OCI-LY1 (cell line): ENCODE data around the gene HIP1R.

Experiments used
- H2AFZ ChIP-seq: fragments of 200-600 bp; sonication (generic), shearing (Covaris generic); 2 replicates; pipeline ENCODE4 v1.6.0; 2014; ENCODE audit warnings: antibody characterized with exemption, mild to moderate bottlenecking, low read length
- H3F3A ChIP-seq: fragments of 200-600 bp; sonication (generic), shearing (Covaris generic); 2 replicates; pipeline ENCODE4 v1.6.0; 2014; ENCODE audit warnings: mild to moderate bottlenecking, antibody characterized with exemption, low read length, moderate library complexity; ENCODE audit not compliant: insufficient read depth
- H3K27ac ChIP-seq: fragments of 200-600 bp; sonication (generic); 2 replicates; pipeline ENCODE4 v1.5.1; 2014; ENCODE audit warnings: low read length, mixed run types, mild to moderate bottlenecking, low read depth; ENCODE audit not compliant: poor library complexity, severe bottlenecking
- H3K27me3 ChIP-seq: fragments of 200-600 bp; sonication (generic); 2 replicates; pipeline ENCODE4 v1.6.0; 2014; ENCODE audit warnings: antibody characterized with exemption, mild to moderate bottlenecking, low read length, moderate library complexity; ENCODE audit not compliant: insufficient read depth
- H3K36me3 ChIP-seq: fragments of 200-600 bp; sonication (generic); 2 replicates; pipeline ENCODE4 v1.6.1; 2014; ENCODE audit warnings: mild to moderate bottlenecking, antibody characterized with exemption, low read length, moderate library complexity, mixed read lengths; ENCODE audit not compliant: insufficient read depth
- H3K4me1 ChIP-seq: fragments of 200-600 bp; sonication (generic); 2 replicates; pipeline ENCODE4 v1.5.1; 2014; ENCODE audit warnings: mild to moderate bottlenecking, low read length, moderate library complexity; ENCODE audit not compliant: insufficient read depth, severe bottlenecking
- H3K4me2 ChIP-seq: fragments of 200-600 bp; sonication (generic), shearing (Covaris generic); 2 replicates; pipeline ENCODE4 v1.6.1; 2014; ENCODE audit warnings: low read length
- H3K4me3 ChIP-seq: fragments of 200-600 bp; sonication (generic); 2 replicates; pipeline ENCODE4 v1.5.1; 2014; ENCODE audit warnings: low read length, low read depth, mild to moderate bottlenecking, mixed read lengths; ENCODE audit not compliant: poor library complexity, severe bottlenecking
- H3K79me2 ChIP-seq: fragments of 200-600 bp; shearing (Covaris generic); 2 replicates; pipeline ENCODE4 v1.6.1; 2016; ENCODE audit warnings: mixed run types, low read length, mixed read lengths; ENCODE audit not compliant: insufficient read depth
- H3K9ac ChIP-seq: fragments of 200-600 bp; sonication (generic), shearing (Covaris generic); 2 replicates; pipeline ENCODE4 v1.6.1; 2014; ENCODE audit warnings: mild to moderate bottlenecking, low read length, mixed read lengths
- H3K9me2 ChIP-seq: fragments of 200-600 bp; sonication (generic), shearing (Covaris generic); 2 replicates; pipeline ENCODE4 v1.6.1; 2014; ENCODE audit warnings: low read depth, mild to moderate bottlenecking, low read length, mixed read lengths
- H3K9me3 ChIP-seq: fragments of 200-600 bp; shearing (Covaris generic); 2 replicates; pipeline ENCODE4 v1.6.1; 2014; ENCODE audit warnings: low read length, mixed read lengths
- H4K20me1 ChIP-seq: fragments of 200-600 bp; sonication (generic), shearing (Covaris generic); 2 replicates; pipeline ENCODE4 v1.6.0; 2016; ENCODE audit warnings: mild to moderate bottlenecking, low read length; ENCODE audit not compliant: insufficient read depth
- EZH2 ChIP-seq: fragments of 200-600 bp; sonication (generic), shearing (Covaris generic); IDR thresholded peaks from 2 replicates; pipeline ENCODE4 v1.8.0; 2017; ENCODE audit warnings: borderline replicate concordance, mixed run types, mild to moderate bottlenecking, antibody characterized with exemption, low read length, moderate library complexity, mixed read lengths
- TF ChIP-seq, protein P1 (sequence below): fragments of 200-600 bp; sonication (generic), shearing (Covaris generic); IDR thresholded peaks from 2 replicates; pipeline ENCODE4 v1.5.1; 2017; ENCODE audit warnings: mild to moderate bottlenecking, antibody characterized with exemption, low read length, moderate library complexity, mixed read lengths

HIP1R gene

DNA sequence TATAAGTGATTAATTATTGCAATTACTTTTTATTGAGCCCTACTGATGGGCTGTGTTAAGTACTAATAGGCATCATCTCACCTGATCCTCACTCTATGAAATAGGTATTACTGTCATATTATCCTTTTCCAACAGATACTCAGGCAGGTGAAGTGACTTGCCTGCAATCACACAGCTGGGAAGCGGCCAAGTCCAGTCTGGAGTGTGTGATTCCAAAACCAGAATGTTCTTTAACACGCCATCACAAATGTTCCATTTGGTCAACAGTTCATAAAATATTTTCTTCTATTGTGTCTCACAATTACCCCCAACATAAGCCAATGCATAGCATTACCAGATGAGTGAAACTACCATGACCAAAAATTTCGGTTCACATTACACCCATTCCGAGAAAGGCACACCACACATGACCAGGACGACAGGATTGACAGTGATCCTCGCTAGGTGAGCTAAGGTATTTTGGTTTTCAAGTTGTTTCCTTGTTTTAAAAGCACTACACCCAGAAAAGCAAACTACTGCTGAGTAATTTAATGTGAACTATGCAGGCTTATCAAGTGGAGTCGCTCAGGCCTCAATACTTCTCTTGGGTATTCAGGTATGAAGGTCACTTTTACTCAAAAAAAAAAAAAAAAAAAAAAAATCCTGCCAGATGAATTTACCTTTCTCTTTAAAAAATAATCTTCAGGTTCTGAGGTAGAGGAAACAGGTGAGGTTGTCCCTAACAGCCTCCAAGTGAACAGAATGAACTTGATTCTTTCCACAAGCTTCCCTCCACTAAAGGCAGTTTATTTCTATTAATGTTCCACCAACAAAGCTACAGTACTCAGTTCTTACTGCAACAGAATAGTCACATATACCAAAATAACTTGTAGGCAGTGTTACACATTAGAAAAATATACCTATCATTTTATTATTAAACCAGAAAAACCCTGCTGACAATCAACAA, 58.2 kb downstream of the HIP1R start:
- Histone ChIP-seq H3K79me2 (no peaks in the 10 kb centered on the region), H3K4me1 (peaks cover 18% of the 10 kb centered on the region), H3K36me3 (no peaks in the 10 kb centered on the region), H4K20me1 (no peaks in the 10 kb centered on the region), H3K9ac (no peak overlapping the region), H3K27me3 (no peaks in the 10 kb centered on the region), H3K4me3 (no peak overlapping the region), H3K9me3 (no peaks in the 10 kb centered on the region), H3K9me2 (no peaks in the 10 kb centered on the region), H2AFZ (no peak overlapping the region), H3K27ac (no peak overlapping the region), H3K4me2 (no peak overlapping the region), H3F3A (no peaks in the 10 kb centered on the region)
- TF ChIP-seq, protein P1, sequence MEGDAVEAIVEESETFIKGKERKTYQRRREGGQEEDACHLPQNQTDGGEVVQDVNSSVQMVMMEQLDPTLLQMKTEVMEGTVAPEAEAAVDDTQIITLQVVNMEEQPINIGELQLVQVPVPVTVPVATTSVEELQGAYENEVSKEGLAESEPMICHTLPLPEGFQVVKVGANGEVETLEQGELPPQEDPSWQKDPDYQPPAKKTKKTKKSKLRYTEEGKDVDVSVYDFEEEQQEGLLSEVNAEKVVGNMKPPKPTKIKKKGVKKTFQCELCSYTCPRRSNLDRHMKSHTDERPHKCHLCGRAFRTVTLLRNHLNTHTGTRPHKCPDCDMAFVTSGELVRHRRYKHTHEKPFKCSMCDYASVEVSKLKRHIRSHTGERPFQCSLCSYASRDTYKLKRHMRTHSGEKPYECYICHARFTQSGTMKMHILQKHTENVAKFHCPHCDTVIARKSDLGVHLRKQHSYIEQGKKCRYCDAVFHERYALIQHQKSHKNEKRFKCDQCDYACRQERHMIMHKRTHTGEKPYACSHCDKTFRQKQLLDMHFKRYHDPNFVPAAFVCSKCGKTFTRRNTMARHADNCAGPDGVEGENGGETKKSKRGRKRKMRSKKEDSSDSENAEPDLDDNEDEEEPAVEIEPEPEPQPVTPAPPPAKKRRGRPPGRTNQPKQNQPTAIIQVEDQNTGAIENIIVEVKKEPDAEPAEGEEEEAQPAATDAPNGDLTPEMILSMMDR: no peak
- TF ChIP-seq EZH2: no peak

DNA sequence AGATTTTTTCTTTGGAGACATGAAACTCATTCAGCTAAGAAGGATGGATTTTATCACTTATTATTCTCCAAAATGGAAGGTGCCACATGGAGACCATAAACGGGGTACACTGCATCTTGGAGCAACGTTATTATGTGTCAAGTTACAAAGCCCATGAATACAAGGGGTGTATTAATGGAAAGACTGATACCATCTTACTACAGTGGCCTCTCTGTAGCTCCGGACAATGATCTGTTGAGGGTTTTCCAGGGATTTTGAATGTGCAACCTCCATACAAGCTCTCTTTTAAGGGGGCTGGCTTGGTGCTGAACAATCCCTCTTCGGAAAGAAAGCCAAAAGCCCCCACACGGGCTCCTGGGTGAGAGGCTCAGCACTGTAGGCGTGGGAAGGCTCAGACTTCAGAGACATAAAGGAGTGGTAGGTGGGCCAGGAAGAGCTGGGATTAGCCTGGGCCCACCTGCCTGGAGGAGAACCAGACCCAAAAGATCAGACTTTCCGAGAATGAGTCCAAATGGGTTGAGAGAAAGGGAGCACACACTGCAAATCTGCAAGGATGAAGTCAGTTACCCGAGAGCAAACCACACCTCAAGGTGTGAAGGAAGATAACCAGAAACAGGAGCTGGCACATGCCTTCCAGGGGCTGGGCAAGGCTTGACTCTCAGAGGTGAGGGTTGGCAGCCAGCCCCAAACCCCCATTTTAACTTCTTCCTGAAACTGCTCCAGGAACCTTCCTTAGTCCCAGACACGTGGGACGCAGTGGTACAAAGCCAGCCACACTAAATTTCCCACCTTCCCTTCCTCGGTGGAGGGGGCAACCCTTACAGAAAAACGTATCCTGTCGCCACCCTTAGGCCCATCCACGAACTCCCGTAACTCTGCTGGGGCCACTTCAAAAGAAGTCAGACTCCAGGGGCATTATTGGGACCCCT, 59.2 kb downstream of the HIP1R start:
- H3K36me3 ChIP-seq: no peaks in the 10 kb centered on the region
- H3K27me3 ChIP-seq: no peaks in the 10 kb centered on the region
- H4K20me1 ChIP-seq: no peaks in the 10 kb centered on the region
- no peak for TF ChIP-seq EZH2
- TF ChIP-seq, protein P1: no peak
- H3K4me3 ChIP-seq: no peak overlapping the region
- H3K9me2 ChIP-seq: no peaks in the 10 kb centered on the region
- H3K79me2 ChIP-seq: no peaks in the 10 kb centered on the region
- peaks cover 8% of the 10 kb centered on the region for H3K4me1 ChIP-seq
- H2AFZ ChIP-seq: no peak overlapping the region
- no peak overlapping the region for H3K27ac ChIP-seq
- no peaks in the 10 kb centered on the region for H3K9me3 ChIP-seq
- H3K4me2 ChIP-seq: no peak overlapping the region
- H3K9ac ChIP-seq: no peak overlapping the region
- no peaks in the 10 kb centered on the region for H3F3A ChIP-seq

DNA sequence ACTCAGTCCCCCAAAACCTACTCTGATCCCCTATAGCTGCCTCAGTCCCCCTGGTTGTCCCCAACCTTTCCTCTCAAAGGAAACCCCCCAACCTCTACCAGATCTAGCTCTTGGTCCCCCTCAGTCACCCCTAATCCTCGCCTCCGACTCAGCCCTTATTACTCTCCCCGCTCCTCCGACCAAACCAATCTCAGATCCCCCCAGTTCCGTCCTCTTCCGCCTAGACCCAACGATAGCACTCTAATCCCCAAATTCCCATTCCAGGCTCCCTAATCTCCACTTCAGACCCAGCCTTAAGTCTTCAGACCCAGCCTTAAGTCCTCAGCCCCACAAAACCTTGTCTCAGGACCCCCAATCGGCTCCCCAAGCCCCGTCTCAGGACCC, 60.1 kb downstream of the HIP1R start:
- Histone ChIP-seq H2AFZ (no peak overlapping the region), H3F3A (no peaks in the 10 kb centered on the region), H3K4me1 (no peaks in the 10 kb centered on the region), H3K4me3 (no peak overlapping the region), H4K20me1 (no peaks in the 10 kb centered on the region), H3K9me2 (no peaks in the 10 kb centered on the region), H3K79me2 (no peaks in the 10 kb centered on the region), H3K4me2 (no peak overlapping the region), H3K9me3 (no peaks in the 10 kb centered on the region), H3K36me3 (no peaks in the 10 kb centered on the region), H3K27ac (no peak overlapping the region), H3K9ac (no peak overlapping the region), H3K27me3 (no peaks in the 10 kb centered on the region)
- TF ChIP-seq, protein P1: no peak
- TF ChIP-seq EZH2: no peak
